Sigmoid colon (tissue), 4 donors: ENCODE results near the gene HOPX.

Experiments
- POLR2A ChIP-seq, 2 donors: fragments of 450-650 bp; IDR thresholded peaks; one replicate each; pipeline ENCODE4 v1.6.1; 2016; ENCODE audit warnings: antibody characterized with exemption in 2 of 2, mild to moderate bottlenecking in 2 of 2, moderate library complexity in 2 of 2
- POLR2AphosphoS5 ChIP-seq, 4 donors: sonication (generic); formaldehyde crosslinking; IDR thresholded peaks; one replicate each; pipeline ENCODE4 v1.6.1; 2017; ENCODE audit warnings: antibody characterized with exemption in 4 of 4
- TF ChIP-seq, protein P1 (sequence below), 4 experiments: fragments of 450-650 bp in 3 of 4; fragments of 200-600 bp in 1 of 4; IDR thresholded peaks; one replicate each; pipeline ENCODE4 v1.5.1; 2016 to 2019; ENCODE audit warnings: antibody characterized with exemption in 4 of 4, mild to moderate bottlenecking in 3 of 4, moderate library complexity in 2 of 4

DNA sequence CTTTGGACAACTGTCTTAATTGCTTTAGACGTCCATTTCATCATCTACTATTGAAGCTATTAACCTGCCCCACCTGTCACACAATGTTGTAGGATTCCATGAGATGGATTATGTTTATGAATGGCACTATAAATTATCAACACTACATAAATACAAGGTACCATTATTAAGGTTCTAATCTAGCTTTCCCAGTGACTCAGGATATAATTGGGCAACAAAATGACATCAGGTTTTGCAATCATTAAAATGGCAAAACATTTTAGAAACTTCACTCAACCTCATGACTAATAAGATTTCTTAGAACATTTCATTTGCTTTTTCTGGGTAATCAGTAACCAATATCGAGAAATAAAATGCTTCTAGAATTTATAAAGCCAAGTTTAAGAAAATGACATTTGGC is 9.2 kb downstream of the HOPX start:
- TF ChIP-seq, protein P1, sequence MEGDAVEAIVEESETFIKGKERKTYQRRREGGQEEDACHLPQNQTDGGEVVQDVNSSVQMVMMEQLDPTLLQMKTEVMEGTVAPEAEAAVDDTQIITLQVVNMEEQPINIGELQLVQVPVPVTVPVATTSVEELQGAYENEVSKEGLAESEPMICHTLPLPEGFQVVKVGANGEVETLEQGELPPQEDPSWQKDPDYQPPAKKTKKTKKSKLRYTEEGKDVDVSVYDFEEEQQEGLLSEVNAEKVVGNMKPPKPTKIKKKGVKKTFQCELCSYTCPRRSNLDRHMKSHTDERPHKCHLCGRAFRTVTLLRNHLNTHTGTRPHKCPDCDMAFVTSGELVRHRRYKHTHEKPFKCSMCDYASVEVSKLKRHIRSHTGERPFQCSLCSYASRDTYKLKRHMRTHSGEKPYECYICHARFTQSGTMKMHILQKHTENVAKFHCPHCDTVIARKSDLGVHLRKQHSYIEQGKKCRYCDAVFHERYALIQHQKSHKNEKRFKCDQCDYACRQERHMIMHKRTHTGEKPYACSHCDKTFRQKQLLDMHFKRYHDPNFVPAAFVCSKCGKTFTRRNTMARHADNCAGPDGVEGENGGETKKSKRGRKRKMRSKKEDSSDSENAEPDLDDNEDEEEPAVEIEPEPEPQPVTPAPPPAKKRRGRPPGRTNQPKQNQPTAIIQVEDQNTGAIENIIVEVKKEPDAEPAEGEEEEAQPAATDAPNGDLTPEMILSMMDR (IDR thresholded peaks at IDR 0.05) = no peak
- no peak for TF ChIP-seq POLR2A (IDR thresholded peaks at IDR 0.05)
- no peak for TF ChIP-seq POLR2AphosphoS5 (IDR thresholded peaks at IDR 0.05)
